Ecto neural progenitor cell (in vitro differentiated cells): ENCODE data around the gene MEF2A.
"Not testable (repeated sequence)": the region's sequence is repeated elsewhere in the genome, so short reads cannot be mapped to it uniquely, and the experiment has no call there.

Experiments
- DNase-seq: peaks from one replicate; pipeline ENCODE4 v3.0.0-alpha.2; 2018; ENCODE audit warnings: low spot score

MEF2A gene

GRCh38 chr15:99565299-99566156, at the start of gene MEF2A:
TSS of gene MEF2A (plus strand) at chr15:99565984. CDS start at chr15:99633120, 67,136 bp downstream.
- peak; percentile 96 for DNase-seq

- DNase-seq, result no peak
Measured at GRCh38 chr15:99518191-99518590, 47.6 kb upstream of the MEF2A start.

- DNase-seq, result not testable (repeated sequence)
Measured at GRCh38 chr15:99519366-99519765, 46.4 kb upstream of the MEF2A start.

- DNase-seq, result no peak
Measured at GRCh38 chr15:99522288-99522687, 43.5 kb upstream of the MEF2A start.

- DNase-seq, result no peak
Measured at GRCh38 chr15:99526176-99526575, 39.6 kb upstream of the MEF2A start.

GRCh38 chr15:99526671-99527070, 39.1 kb upstream of the MEF2A start:
- no peak for DNase-seq

GRCh38 chr15:99536422-99537040, 29.3 kb upstream of the MEF2A start:
- no peak for DNase-seq

GRCh38 chr15:99537344-99537743, 28.4 kb upstream of the MEF2A start:
- DNase-seq, result no peak

GRCh38 chr15:99538261-99538660, 27.5 kb upstream of the MEF2A start:
- DNase-seq, result no peak

GRCh38 chr15:99542828-99543227, 23.0 kb upstream of the MEF2A start:
- DNase-seq, result no peak

- no peak for DNase-seq
Measured at GRCh38 chr15:99545605-99546004, 20.2 kb upstream of the MEF2A start.

- DNase-seq, result no peak
Measured at GRCh38 chr15:99546441-99547100, 19.2 kb upstream of the MEF2A start.

GRCh38 chr15:99547517-99547916, 18.3 kb upstream of the MEF2A start:
- no peak for DNase-seq

GRCh38 chr15:99550077-99550476, 15.7 kb upstream of the MEF2A start:
- no peak for DNase-seq

- DNase-seq, result no peak
Measured at GRCh38 chr15:99552111-99552510, 13.7 kb upstream of the MEF2A start.

GRCh38 chr15:99554880-99555488, 10.8 kb upstream of the MEF2A start:
- no peak for DNase-seq

GRCh38 chr15:99556011-99556410, 9.8 kb upstream of the MEF2A start:
- DNase-seq, result no peak

- DNase-seq, result no peak
Measured at GRCh38 chr15:99556578-99556977, 9.2 kb upstream of the MEF2A start.

- no peak for DNase-seq
Measured at GRCh38 chr15:99558084-99558483, 7.7 kb upstream of the MEF2A start.

GRCh38 chr15:99558571-99558970, 7.2 kb upstream of the MEF2A start:
- DNase-seq, result no peak

GRCh38 chr15:99561476-99562230, 4.1 kb upstream of the MEF2A start:
- DNase-seq, result no peak

GRCh38 chr15:99562238-99562637, 3.5 kb upstream of the MEF2A start:
- DNase-seq, result no peak
